Measurements from ENCODE around the gene OR2T1. TPM values are rescaled to one million over a fixed set of nuclear protein-coding genes. Genes with fewer than 3 reads are reported as not detected.

OR2T1 gene
- total RNA-seq, 4 donors from 2014 or later: not detected

GRCh38 chr1:248375446-248375845 lies 27.4 kb upstream of the OR2T1 start, which contains the start of gene OR2T6:
Gene OR2T6, plus strand, starts transcription at chr1:248375746. Its CDS starts 11,863 bp downstream, at chr1:248387609.
- no peak within 1 kb of the TSS for H3K4me3 ChIP-seq (ENCODE audit: low read depth, poor library complexity, severe bottlenecking)
- DNase-seq (ENCODE audit: low spot score in 2 of 2): no peak
- intact Hi-C loops (cut with DNase I; ENCODE audit: low total_unique reads): no loop called here
- no peak for TF ChIP-seq CTCF (IDR thresholded peaks at IDR 0.05)
- TF ChIP-seq POLR2A (IDR thresholded peaks at IDR 0.05): no peak

GRCh38 chr1:248376916-248377315 lies 25.9 kb upstream of the OR2T1 start:
- TF ChIP-seq CTCF (IDR thresholded peaks at IDR 0.05) (no peak), POLR2A (IDR thresholded peaks at IDR 0.05) (no peak)
- intact Hi-C loops (cut with DNase I; ENCODE audit: low total_unique reads): no loop called here
- DNase-seq (ENCODE audit: low spot score in 2 of 2): no peak
- H3K4me3 ChIP-seq (ENCODE audit: low read depth, poor library complexity, severe bottlenecking): no peak overlapping the region
- WGBS, 2 donors: 63 to 66% methylated on average over 3 of the region's 3 CpGs

DNA sequence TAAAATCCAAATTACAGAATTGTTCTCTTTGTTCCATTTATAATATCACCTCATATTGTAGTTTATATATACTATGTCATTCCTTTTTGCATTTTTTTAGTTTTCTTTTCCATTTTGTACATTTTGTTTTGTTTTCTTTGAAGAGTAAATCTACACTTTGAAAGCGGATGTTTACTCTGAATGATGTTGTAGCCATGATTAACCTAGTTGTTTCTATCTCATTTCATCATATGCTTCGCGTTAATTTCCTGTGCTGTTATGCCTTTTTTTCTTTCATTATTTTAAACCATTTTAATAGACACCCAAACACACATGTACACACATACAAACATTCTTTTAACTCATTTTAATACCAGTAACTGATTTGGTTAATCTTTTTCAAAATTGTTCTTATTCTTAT lies 22.0 kb upstream of the OR2T1 start:
- WGBS, 2 donors: 89 to 94% methylated on average over 3 of the region's 3 CpGs
- no peak for DNase-seq (ENCODE audit: low spot score in 2 of 2)
- intact Hi-C loops (cut with DNase I; ENCODE audit: low total_unique reads): no loop called here
- TF ChIP-seq CTCF (IDR thresholded peaks at IDR 0.05): no peak
- H3K4me3 ChIP-seq (ENCODE audit: low read depth, poor library complexity, severe bottlenecking): no peak overlapping the region

DNA sequence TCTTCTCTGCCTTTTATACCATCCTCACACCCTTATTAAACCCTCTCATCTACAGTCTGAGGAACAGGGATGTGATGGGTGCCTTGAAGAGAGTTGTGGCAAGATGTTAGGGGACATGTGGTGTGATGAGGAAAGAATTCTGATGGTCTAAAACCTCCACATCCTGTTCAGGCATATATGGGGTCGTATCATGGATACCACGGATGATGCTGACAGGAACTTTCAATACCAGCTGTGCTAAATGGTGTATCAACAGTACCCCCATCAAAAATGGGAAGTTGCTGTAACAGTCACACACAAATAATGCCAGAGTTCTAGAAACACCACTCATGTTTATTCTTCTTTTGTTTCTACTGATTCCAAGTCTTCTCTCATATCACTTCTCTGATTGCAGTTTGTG lies 14.4 kb upstream of the OR2T1 start:
- intact Hi-C loops (cut with DNase I; ENCODE audit: low total_unique reads): no loop called here
- WGBS, 2 donors: 53 to 63% methylated on average over 2 of the region's 2 CpGs
- TF ChIP-seq CTCF (IDR thresholded peaks at IDR 0.05) (no peak), POLR2A (IDR thresholded peaks at IDR 0.05) (no peak)

GRCh38 chr1:248393050-248393449 lies 9.8 kb upstream of the OR2T1 start:
- no peak for TF ChIP-seq POLR2A (IDR thresholded peaks at IDR 0.05)
- no peak for TF ChIP-seq CTCF (IDR thresholded peaks at IDR 0.05)
- intact Hi-C loops (cut with DNase I; ENCODE audit: low total_unique reads): no loop called here
- no peak overlapping the region for H3K4me3 ChIP-seq (ENCODE audit: low read depth, poor library complexity, severe bottlenecking)
- WGBS, 2 donors: 53 to 76% methylated on average over 2 of the region's 2 CpGs
- no peak for DNase-seq (ENCODE audit: low spot score in 2 of 2)

More for the DNA sequence above, 14.4 kb upstream of the OR2T1 start:
- H3K4me3 ChIP-seq (ENCODE audit: low read depth, poor library complexity, severe bottlenecking): no peak overlapping the region
- DNase-seq (ENCODE audit: low spot score in 2 of 2): no peak

DNA sequence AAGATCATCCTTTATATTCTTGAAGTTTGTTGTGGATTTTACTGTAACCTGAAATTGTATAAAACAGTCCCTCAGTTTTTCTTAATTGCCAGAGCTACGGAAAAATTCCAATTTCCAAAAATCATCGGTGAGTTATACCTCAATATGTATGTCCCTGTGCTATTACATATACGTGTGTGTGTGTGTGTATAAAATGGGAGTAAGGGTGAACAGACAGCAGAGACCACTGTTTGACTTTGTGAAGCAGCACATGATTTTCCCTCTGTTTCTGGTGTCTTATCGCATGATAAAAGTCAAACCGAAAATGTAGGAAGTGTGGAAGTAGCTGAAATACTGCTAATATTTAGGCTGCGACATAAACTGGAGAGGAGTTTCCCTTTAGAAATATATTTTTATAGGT lies 1.2 kb downstream of the OR2T1 start:
- 88% methylated on average over 6 of the region's 6 CpGs for WGBS, 2 donors
- no peak overlapping the region for H3K4me3 ChIP-seq (ENCODE audit: low read depth, poor library complexity, severe bottlenecking)
- intact Hi-C loops (cut with DNase I; ENCODE audit: low total_unique reads): no loop called here
- DNase-seq (ENCODE audit: low spot score in 2 of 2): no peak
- TF ChIP-seq POLR2A (IDR thresholded peaks at IDR 0.05) (no peak), CTCF (IDR thresholded peaks at IDR 0.05) (no peak)

Data from lower leg skin (tissue), 4 donors.